Transverse colon (tissue), 4 donors: ENCODE results near the gene DRGX. TPM values are rescaled to one million over a fixed set of nuclear protein-coding genes. Genes with fewer than 3 reads are reported as not detected.

Experiments
- DNase-seq: peaks from one replicate; pipeline ENCODE4 v3.0.0-alpha.2; 2019
- H3K27ac ChIP-seq, 4 donors: fragments of 200-600 bp; sonication (generic); 2 replicates each; pipeline ENCODE4 v1.5.1; 2016 to 2018; ENCODE audit warnings: inconsistent platforms in 4 of 4
- H3K27me3 ChIP-seq: fragments of 200-600 bp; sonication (generic); 2 replicates; pipeline ENCODE4 v1.5.1; 2017; ENCODE audit warnings: inconsistent platforms
- H3K36me3 ChIP-seq, 4 donors: fragments of 200-600 bp; sonication (generic); 2 replicates each; pipeline ENCODE4 v1.5.1; 2017 to 2019; ENCODE audit warnings: inconsistent platforms in 4 of 4
- H3K4me1 ChIP-seq, 4 donors: fragments of 200-600 bp; sonication (generic); 2 replicates each; pipeline ENCODE4 v1.5.1; 2017 to 2020; ENCODE audit warnings: inconsistent platforms in 4 of 4
- H3K4me3 ChIP-seq, 4 donors: fragments of 200-600 bp; sonication (generic); 1 replicate in 1 of 4; 2 replicates in 3 of 4; pipeline versions ENCODE4 v1.5.1 to v1.6.1; 2017 to 2019; ENCODE audit warnings: inconsistent platforms in 4 of 4
- H3K9me3 ChIP-seq, 2 donors: fragments of 200-600 bp; sonication (generic); 2 replicates each; pipeline ENCODE4 v1.5.1; 2017 to 2019; ENCODE audit warnings: inconsistent platforms in 2 of 2
- CTCF ChIP-seq, 5 experiments: fragments of 200-600 bp in 3 of 5; fragments of 450-650 bp in 2 of 5; sonication (generic) in 3 of 5; IDR thresholded peaks; 1 replicate in 2 of 5; 2 replicates in 3 of 5; pipeline ENCODE4 v1.5.1; 2016 to 2017; ENCODE audit warnings: antibody characterized with exemption in 5 of 5, inconsistent platforms in 3 of 5, mild to moderate bottlenecking in 2 of 5, moderate library complexity in 1 of 5
- EP300 ChIP-seq: sonication (generic); formaldehyde crosslinking; IDR thresholded peaks from one replicate; pipeline ENCODE4 v1.6.1; 2017; ENCODE audit warnings: antibody characterized with exemption, low read depth
- POLR2A ChIP-seq: fragments of 450-650 bp; IDR thresholded peaks from one replicate; pipeline ENCODE4 v1.6.1; 2016; ENCODE audit warnings: antibody characterized with exemption, mild to moderate bottlenecking, moderate library complexity
- POLR2AphosphoS5 ChIP-seq, 3 donors: sonication (generic); formaldehyde crosslinking; IDR thresholded peaks; one replicate each; pipeline ENCODE4 v1.6.1; 2016; ENCODE audit warnings: antibody characterized with exemption in 3 of 3
- WGBS, 2 donors: methylation state at CpG; one replicate each; pipeline ENCODE4 v1.1.5; 2018; ENCODE audit warnings: low coverage in 1 of 2; 5-methylcytosine and 5-hydroxymethylcytosine counted together
- in situ Hi-C, 4 donors: fragments of 200-750 bp; cut with MboI; loops; one replicate each; pipeline versions ENCODE4 v1.15.0 to v1.15.1; 2017; ENCODE audit warnings: low sequenced_read_pairs in 3 of 4, low pct_ligation_motif_present in 1 of 4, low pct_unique_long_range_greater_than_20kb in 1 of 4
- intact Hi-C: fragments of 100-400 bp; cut with DNase I; formaldehyde crosslinking; loops from one replicate; pipeline ENCODE4 v1.15.1; 2023; ENCODE audit warnings: low total_unique reads
- total RNA-seq, 4 donors: library from RNA; depleted of rRNA; stranded (reverse); fragments of >200 nt; gene quantifications; one replicate each; pipeline ENCODE4 v1.1.0, GENCODE V29; 2016

Gene DRGX
- total RNA-seq, 4 donors from 2014 or later = 0.32 to 0.37 TPM; not detected in 2

- no peaks in the 10 kb centered on the region for H3K4me1 ChIP-seq
- H3K9me3 ChIP-seq = no peaks in the 10 kb centered on the region
- DNase-seq = no peak
- peaks cover 38% of the 10 kb centered on the region for H3K27me3 ChIP-seq
- in situ Hi-C loops = no loop called here
- no peak overlapping the region for H3K4me3 ChIP-seq
- no peak overlapping the region for H3K27ac ChIP-seq
- TF ChIP-seq CTCF (IDR thresholded peaks at IDR 0.05) (no peak), EP300 (no peak), POLR2A (no peak), POLR2AphosphoS5 (IDR thresholded peaks at IDR 0.05) (no peak)
- intact Hi-C loops = no loop called here
- H3K36me3 ChIP-seq = no peaks in the 10 kb centered on the region
Measured at GRCh38 chr10:49388161-49388560, 7.7 kb downstream of the DRGX start.

GRCh38 chr10:49387071-49387470 lies 8.8 kb downstream of the DRGX start:
- in situ Hi-C loops = no loop called here

GRCh38 chr10:49385939-49386922 lies 9.7 kb downstream of the DRGX start:
- 40 to 81% methylated on average over 1 to 17 of the region's 22 CpGs for WGBS, 2 donors
- H3K4me1 ChIP-seq = no peaks in the 10 kb centered on the region
- in situ Hi-C loops = no loop called here

More at GRCh38 chr10:49387071-49387470, 8.8 kb downstream of the DRGX start:
- Histone ChIP-seq H3K27me3 (peaks cover 28% of the 10 kb centered on the region), H3K27ac (no peak overlapping the region), H3K36me3 (no peaks in the 10 kb centered on the region), H3K9me3 (no peaks in the 10 kb centered on the region), H3K4me3 (no peak overlapping the region), H3K4me1 (no peaks in the 10 kb centered on the region)
- intact Hi-C loops = no loop called here
- 81 to 93% methylated on average over 3 to 8 of the region's 8 CpGs for WGBS, 2 donors
- DNase-seq = no peak
- TF ChIP-seq POLR2A (no peak), POLR2AphosphoS5 (IDR thresholded peaks at IDR 0.05) (no peak), CTCF (IDR thresholded peaks at IDR 0.05) (no peak), EP300 (no peak)

More at GRCh38 chr10:49385939-49386922, 9.7 kb downstream of the DRGX start:
- Histone ChIP-seq H3K27ac (no peak overlapping the region), H3K27me3 (peaks cover 19% of the 10 kb centered on the region), H3K36me3 (no peaks in the 10 kb centered on the region), H3K4me3 (no peak overlapping the region), H3K9me3 (no peaks in the 10 kb centered on the region)
- DNase-seq = no peak
- TF ChIP-seq POLR2AphosphoS5 (IDR thresholded peaks at IDR 0.05) (no peak), POLR2A (no peak), CTCF (IDR thresholded peaks at IDR 0.05) (no peak), EP300 (no peak)
- intact Hi-C loops = no loop called here
